HepG2 (cell line): ENCODE measurements around the gene UNC50. TPM values are rescaled to one million over a fixed set of nuclear protein-coding genes. Genes with fewer than 3 reads are reported as not detected.

ENCODE experiments used
- ATAC-seq: fragments of 200-7000 bp; cut with Tn5 transposase; 3 replicates; pipeline ENCODE4 v1.9.1; 2020; ENCODE audit warnings: mild to moderate bottlenecking, moderate library complexity
- BruUV-seq: library from RNA; stranded (reverse); fragments of 400-500 nt; replicated peaks from 2 replicates; lab custom pipeline; 2021; lab: Mats Ljungman, UMichigan
- CTCF ChIA-PET: fragments of 300-600 bp; formaldehyde crosslinking; extraction: SDS; loops from one replicate; lab custom pipeline; 2021; ENCODE audit warnings: low total read pairs, inconsistent platforms, low intra/inter-chr PET ratio; lab: Yijun Ruan, JAX
- POLR2A ChIA-PET: fragments of 350-600 bp; sonication (Branson Sonifier 250); formaldehyde crosslinking; loops from one replicate; lab custom pipeline; 2020; ENCODE audit warnings: antibody characterized with exemption, inconsistent platforms; lab: Yijun Ruan, JAX
- DNase-seq: peaks from one replicate; pipeline ENCODE4 v3.0.0-alpha.2; 2015; ENCODE audit warnings: low spot score
- FAIRE-seq: peaks from 3 replicates; lab custom pipeline; 2011; peaks lifted over from hg19 to GRCh38; lab: Jason Lieb, UNC
- H2AFZ ChIP-seq: one replicate; pipeline ENCODE4 v1.6.1; 2011; ENCODE audit warnings: low read length, inconsistent platforms
- H3K27ac ChIP-seq: fragments of 300-600 bp; 3 replicates; pipeline ENCODE4 v1.8.0; 2011; ENCODE audit warnings: mixed run types, mild to moderate bottlenecking, mixed read lengths, low read length, inconsistent platforms; ENCODE audit not compliant: insufficient read depth; ENCODE audit errors: extremely low read length
- H3K27me3 ChIP-seq, 2 experiments: fragments of 200-600 bp in 1 of 2; 2 replicates in 1 of 2; 3 replicates in 1 of 2; pipeline versions ENCODE4 v1.6.0 to v1.8.0; 2011; ENCODE audit warnings: low read length in 2 of 2, mild to moderate bottlenecking in 2 of 2, moderate library complexity in 2 of 2, inconsistent platforms in 1 of 2; ENCODE audit not compliant: insufficient read depth in 2 of 2, control insufficient read depth in 1 of 2
- H3K36me3 ChIP-seq, 2 experiments: fragments of 200-600 bp in 1 of 2; replicated peaks in 1 of 2; 2 replicates in 1 of 2; 3 replicates in 1 of 2; pipeline versions ENCODE4 v1.5.1 to v1.8.0; 2011; ENCODE audit warnings: low read length in 2 of 2, inconsistent platforms in 1 of 2; ENCODE audit not compliant: insufficient read depth in 2 of 2, control insufficient read depth in 1 of 2
- H3K4me1 ChIP-seq: 2 replicates; pipeline ENCODE4 v1.5.1; 2012; ENCODE audit warnings: low read length, inconsistent platforms; ENCODE audit not compliant: insufficient read depth
- H3K4me2 ChIP-seq: 2 replicates; pipeline ENCODE4 v1.6.0; 2011; ENCODE audit warnings: low read depth, low read length, inconsistent platforms
- H3K4me3 ChIP-seq, 3 experiments: fragments of 200-600 bp in 1 of 3; sonication (generic), shearing (Covaris generic) in 1 of 3; replicated peaks in 1 of 3; 2 replicates each; pipeline ENCODE4 v1.5.1; 2011 to 2016; ENCODE audit warnings: low read length in 3 of 3, inconsistent platforms in 2 of 3, low read depth in 2 of 3, mild to moderate bottlenecking in 2 of 3, control low read depth in 1 of 3, mixed read lengths in 1 of 3; ENCODE audit not compliant: insufficient read depth in 1 of 3
- H3K79me2 ChIP-seq: one replicate; pipeline ENCODE4 v1.6.1; 2011; ENCODE audit warnings: low read length, inconsistent platforms; ENCODE audit not compliant: insufficient read depth
- H3K9ac ChIP-seq: 2 replicates; pipeline ENCODE4 v1.6.0; 2011; ENCODE audit warnings: mild to moderate bottlenecking, low read depth, low read length, inconsistent platforms; ENCODE audit not compliant: insufficient read depth
- H3K9me3 ChIP-seq: 2 replicates; pipeline ENCODE4 v1.5.1; 2012; ENCODE audit warnings: mild to moderate bottlenecking, low read length
- H4K20me1 ChIP-seq: 2 replicates; pipeline ENCODE4 v1.6.0; 2011; ENCODE audit warnings: inconsistent platforms, mild to moderate bottlenecking, low read length, moderate library complexity; ENCODE audit not compliant: insufficient read depth
- CBX5 ChIP-seq: sonication (generic); formaldehyde crosslinking; IDR thresholded peaks from 2 replicates; pipeline ENCODE4 v1.4.0; 2020; ENCODE audit warnings: missing genetic modification reagents, borderline replicate concordance
- CEBPG ChIP-seq: IDR thresholded peaks from 2 replicates; pipeline ENCODE4 v1.6.1; 2016
- EEA1 ChIP-seq: sonication (generic); formaldehyde crosslinking; IDR thresholded peaks from 2 replicates; pipeline ENCODE4 v1.5.1; 2020; ENCODE audit warnings: mild to moderate bottlenecking, missing genetic modification reagents, borderline replicate concordance
- ESRRA ChIP-seq: sonication (generic); formaldehyde crosslinking; IDR thresholded peaks from 2 replicates; pipeline ENCODE4 v1.5.1; 2020; ENCODE audit warnings: mild to moderate bottlenecking, low read depth, missing genetic modification reagents
- ETV5 ChIP-seq: IDR thresholded peaks from 2 replicates; pipeline ENCODE4 v1.6.1; 2018; ENCODE audit warnings: missing biosample characterization, missing genetic modification reagents, inconsistent platforms, borderline replicate concordance
- ISL2 ChIP-seq: sonication (generic); formaldehyde crosslinking; IDR thresholded peaks from 2 replicates; pipeline ENCODE4 v1.5.0; 2020; ENCODE audit warnings: missing genetic modification reagents
- JDP2 ChIP-seq: sonication (generic); formaldehyde crosslinking; IDR thresholded peaks from 2 replicates; pipeline ENCODE4 v1.8.1; 2022; ENCODE audit warnings: missing genetic modification reagents, borderline replicate concordance
- MBD4 ChIP-seq: IDR thresholded peaks from 2 replicates; pipeline ENCODE4 v1.6.1; 2012; ENCODE audit warnings: low read length, inconsistent platforms, borderline replicate concordance
- NFATC3 ChIP-seq: sonication (generic); formaldehyde crosslinking; IDR thresholded peaks from 2 replicates; pipeline ENCODE4 v1.5.1; 2020; ENCODE audit warnings: mild to moderate bottlenecking, missing genetic modification reagents
- RFX5 ChIP-seq: IDR thresholded peaks from 2 replicates; pipeline ENCODE4 v1.6.1; 2011; ENCODE audit warnings: low read depth, low read length, improper control_type of control experiment
- ZFP36L2 ChIP-seq: sonication (generic); formaldehyde crosslinking; IDR thresholded peaks from 2 replicates; pipeline ENCODE4 v1.4.0; 2020; ENCODE audit warnings: missing genetic modification reagents
- ZFYVE20 ChIP-seq: sonication (generic); formaldehyde crosslinking; IDR thresholded peaks from 2 replicates; pipeline ENCODE4 v1.8.0; 2023; ENCODE audit warnings: low read depth, mild to moderate bottlenecking, moderate library complexity, missing genetic modification reagents, borderline replicate concordance
- ZNF180 ChIP-seq: sonication (generic); formaldehyde crosslinking; IDR thresholded peaks from 2 replicates; pipeline ENCODE4 v1.4.0; 2020; ENCODE audit warnings: low read depth, missing genetic modification reagents, borderline replicate concordance
- ZNF337 ChIP-seq: sonication (generic); formaldehyde crosslinking; IDR thresholded peaks from 2 replicates; pipeline ENCODE4 v1.5.1; 2020; ENCODE audit warnings: missing genetic modification reagents, low read depth, mild to moderate bottlenecking, borderline replicate concordance
- ZSCAN22 ChIP-seq: sonication (generic); formaldehyde crosslinking; IDR thresholded peaks from 2 replicates; pipeline ENCODE4 v1.4.0; 2020; ENCODE audit warnings: mild to moderate bottlenecking, missing genetic modification reagents
- WGBS: methylation state at CpG from one replicate; pipeline ENCODE4 v1.1.6; 2017; ENCODE audit warnings: low lambda C conversion rate; 5-methylcytosine and 5-hydroxymethylcytosine counted together
- in situ Hi-C: cut with HindIII; loops from 2 replicates; pipeline ENCODE4 v1.10.0; 2017; ENCODE audit warnings: low pct_unique_long_range_greater_than_20kb; ENCODE audit not compliant: extremely low pct_ligation_motif_present
- intact Hi-C: fragments of 100-400 bp; cut with micrococcal nuclease; formaldehyde crosslinking; loops from one replicate; pipeline ENCODE4 v1.10.0; 2022; ENCODE audit not compliant: unreplicated experiment
- polyA plus RNA-seq, 8 experiments: library from polyadenylated mRNA; depleted of rRNA in 3 of 8; stranded (reverse) in 7 of 8; unstranded in 1 of 8; fragments of >200 nt; fragmentation: Illumina TruSeq in 4 of 8; extraction: Trizol in 4 of 8; gene quantifications; 2 replicates each; pipeline versions ENCODE4 v1.2.1 to v1.2.3, GENCODE V29; 2011 to 2016; ENCODE audit warnings: low read depth in 4 of 8, missing spikeins in 1 of 8, mixed read lengths in 1 of 8; ENCODE audit not compliant: insufficient read depth in 1 of 8
- total RNA-seq, 5 experiments: library from RNA; depleted of rRNA; stranded (reverse); fragments of >200 nt; fragmentation: Illumina TruSeq; extraction: Trizol; gene quantifications; 2 replicates each; pipeline ENCODE4 v1.2.3, GENCODE V29; 2016; ENCODE audit warnings: low read depth in 1 of 5
- TF ChIP-seq, protein P1 (sequence below): sonication (generic); formaldehyde crosslinking; IDR thresholded peaks from 2 replicates; pipeline ENCODE4 v1.4.0; 2020; ENCODE audit warnings: low read depth, mild to moderate bottlenecking, missing genetic modification reagents
- TF ChIP-seq, protein P2 (sequence below): sonication (generic); formaldehyde crosslinking; IDR thresholded peaks from 2 replicates; pipeline ENCODE4 v1.8.1; 2023; ENCODE audit warnings: mild to moderate bottlenecking, inconsistent platforms, moderate library complexity, missing genetic modification reagents, borderline replicate concordance
- TF ChIP-seq, protein P3 (sequence below): sonication (generic); formaldehyde crosslinking; IDR thresholded peaks from 2 replicates; pipeline ENCODE4 v1.5.0; 2020; ENCODE audit warnings: mild to moderate bottlenecking, missing genetic modification reagents
- TF ChIP-seq, protein P4 (sequence below): IDR thresholded peaks from 2 replicates; pipeline ENCODE4 v1.6.1; 2016; ENCODE audit warnings: missing compliant biosample characterization, missing genetic modification reagents, borderline replicate concordance

UNC50 gene
- total and polyA plus RNA-seq, 2 of the 13 experiments (the other 11 are each of a cell fraction or from before 2014, with no cell fraction given), result 92.6 to 95.6 TPM

DNA sequence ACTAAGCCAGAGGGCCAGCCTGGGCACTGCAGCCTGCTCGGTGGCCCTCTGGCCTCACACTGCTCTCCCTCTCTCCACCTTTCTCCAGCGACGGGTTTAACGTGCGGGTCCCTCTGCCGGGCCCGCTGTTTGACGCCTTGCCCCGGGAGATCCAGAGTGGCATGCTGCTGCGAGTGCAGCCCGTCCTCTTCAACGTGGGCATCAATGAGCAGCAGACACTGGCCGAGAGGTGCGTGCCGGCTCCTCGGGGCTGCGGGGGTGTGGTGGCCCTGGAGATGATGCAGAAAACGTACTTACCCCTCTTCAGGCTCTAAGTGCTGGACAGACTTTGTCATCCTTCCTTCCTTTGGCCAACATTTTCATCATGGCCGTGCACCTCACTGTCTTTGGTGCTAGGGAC, 42.4 kb upstream of the UNC50 start:
- Histone ChIP-seq H3K27ac (no peak overlapping the region), H3K79me2 (no peaks in the 10 kb centered on the region), H3K4me2 (no peak overlapping the region), H3K4me3 (no peak overlapping the region), H3K4me1 (no peaks in the 10 kb centered on the region), H2AFZ (no peak overlapping the region), H4K20me1 (no peaks in the 10 kb centered on the region), H3K9me3 (no peaks in the 10 kb centered on the region), H3K36me3 (peaks cover 12 to 38% of the 10 kb centered on the region in 2 experiments; a peak in 4 of 5 replicates), H3K27me3 (no peaks in the 10 kb centered on the region), H3K9ac (no peak overlapping the region)
- POLR2A ChIA-PET, result no interaction called here
- TF ChIP-seq ZSCAN22, result no peak
- TF ChIP-seq, protein P1, sequence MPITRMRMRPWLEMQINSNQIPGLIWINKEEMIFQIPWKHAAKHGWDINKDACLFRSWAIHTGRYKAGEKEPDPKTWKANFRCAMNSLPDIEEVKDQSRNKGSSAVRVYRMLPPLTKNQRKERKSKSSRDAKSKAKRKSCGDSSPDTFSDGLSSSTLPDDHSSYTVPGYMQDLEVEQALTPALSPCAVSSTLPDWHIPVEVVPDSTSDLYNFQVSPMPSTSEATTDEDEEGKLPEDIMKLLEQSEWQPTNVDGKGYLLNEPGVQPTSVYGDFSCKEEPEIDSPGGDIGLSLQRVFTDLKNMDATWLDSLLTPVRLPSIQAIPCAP (CRISPR knock-in tag), result no peak
- no peak for TF ChIP-seq ZFP36L2 (CRISPR knock-in tag)
- no peak for TF ChIP-seq CEBPG (CRISPR knock-in tag)
- no peak for TF ChIP-seq ETV5
- TF ChIP-seq RFX5, result no peak
- TF ChIP-seq ZFYVE20 (CRISPR knock-in tag), result no peak
- no peak for TF ChIP-seq ZNF180
- TF ChIP-seq, protein P2, sequence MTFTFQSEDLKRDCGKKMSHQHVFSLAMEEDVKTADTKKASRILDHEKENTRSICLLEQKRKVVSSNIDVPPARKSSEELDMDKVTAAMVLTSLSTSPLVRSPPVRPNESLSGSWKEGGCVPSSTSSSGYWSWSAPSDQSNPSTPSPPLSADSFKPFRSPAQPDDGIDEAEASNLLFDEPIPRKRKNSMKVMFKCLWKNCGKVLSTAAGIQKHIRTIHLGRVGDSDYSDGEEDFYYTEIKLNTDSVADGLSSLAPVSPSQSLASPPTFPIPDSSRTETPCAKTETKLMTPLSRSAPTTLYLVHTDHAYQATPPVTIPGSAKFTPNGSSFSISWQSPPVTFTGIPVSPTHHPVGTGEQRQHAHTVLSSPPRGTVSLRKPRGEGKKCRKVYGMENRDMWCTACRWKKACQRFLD, result no peak
- TF ChIP-seq, protein P3, sequence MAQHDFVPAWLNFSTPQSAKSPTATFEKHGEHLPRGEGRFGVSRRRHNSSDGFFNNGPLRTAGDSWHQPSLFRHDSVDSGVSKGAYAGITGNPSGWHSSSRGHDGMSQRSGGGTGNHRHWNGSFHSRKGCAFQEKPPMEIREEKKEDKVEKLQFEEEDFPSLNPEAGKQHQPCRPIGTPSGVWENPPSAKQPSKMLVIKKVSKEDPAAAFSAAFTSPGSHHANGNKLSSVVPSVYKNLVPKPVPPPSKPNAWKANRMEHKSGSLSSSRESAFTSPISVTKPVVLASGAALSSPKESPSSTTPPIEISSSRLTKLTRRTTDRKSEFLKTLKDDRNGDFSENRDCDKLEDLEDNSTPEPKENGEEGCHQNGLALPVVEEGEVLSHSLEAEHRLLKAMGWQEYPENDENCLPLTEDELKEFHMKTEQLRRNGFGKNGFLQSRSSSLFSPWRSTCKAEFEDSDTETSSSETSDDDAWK, result no peak
- no peak for TF ChIP-seq ZNF337 (CRISPR knock-in tag)
- TF ChIP-seq NFATC3 (CRISPR knock-in tag), result no peak
- no peak for TF ChIP-seq MBD4
- TF ChIP-seq CBX5 (CRISPR knock-in tag), result no peak
- TF ChIP-seq EEA1, result no peak
- TF ChIP-seq, protein P4, sequence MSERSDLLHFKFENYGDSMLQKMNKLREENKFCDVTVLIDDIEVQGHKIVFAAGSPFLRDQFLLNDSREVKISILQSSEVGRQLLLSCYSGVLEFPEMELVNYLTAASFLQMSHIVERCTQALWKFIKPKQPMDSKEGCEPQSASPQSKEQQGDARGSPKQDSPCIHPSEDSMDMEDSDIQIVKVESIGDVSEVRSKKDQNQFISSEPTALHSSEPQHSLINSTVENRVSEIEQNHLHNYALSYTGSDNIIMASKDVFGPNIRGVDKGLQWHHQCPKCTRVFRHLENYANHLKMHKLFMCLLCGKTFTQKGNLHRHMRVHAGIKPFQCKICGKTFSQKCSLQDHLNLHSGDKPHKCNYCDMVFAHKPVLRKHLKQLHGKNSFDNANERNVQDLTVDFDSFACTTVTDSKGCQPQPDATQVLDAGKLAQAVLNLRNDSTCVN (CRISPR knock-in tag), result no peak
- TF ChIP-seq ESRRA (CRISPR knock-in tag), result no peak
- TF ChIP-seq JDP2, result no peak
- TF ChIP-seq ISL2 (CRISPR knock-in tag), result no peak
- no TSS peak for BruUV-seq
- in situ Hi-C loops (loop anchor here (5.0 kb wide), 1 partner anchor 36 kb away; no protein-coding TSS in a partner anchor), intact Hi-C loops (no loop called here)
- ATAC-seq, result no peak
- no peak for FAIRE-seq
- WGBS, result 94% methylated on average over 19 of the region's 19 CpGs
- CTCF ChIA-PET, result no interaction called here
- no peak for DNase-seq
